GM19351 (cell line): Measurements from ENCODE around the gene LDB3.

ENCODE experiments used
- ATAC-seq: cut with Tn5 transposase; IDR thresholded peaks from one replicate; pipeline ENCODE4 v1.9.1; 2021; ENCODE audit warnings: mild to moderate bottlenecking, moderate library complexity; ENCODE audit not compliant: unreplicated experiment

Gene LDB3

DNA sequence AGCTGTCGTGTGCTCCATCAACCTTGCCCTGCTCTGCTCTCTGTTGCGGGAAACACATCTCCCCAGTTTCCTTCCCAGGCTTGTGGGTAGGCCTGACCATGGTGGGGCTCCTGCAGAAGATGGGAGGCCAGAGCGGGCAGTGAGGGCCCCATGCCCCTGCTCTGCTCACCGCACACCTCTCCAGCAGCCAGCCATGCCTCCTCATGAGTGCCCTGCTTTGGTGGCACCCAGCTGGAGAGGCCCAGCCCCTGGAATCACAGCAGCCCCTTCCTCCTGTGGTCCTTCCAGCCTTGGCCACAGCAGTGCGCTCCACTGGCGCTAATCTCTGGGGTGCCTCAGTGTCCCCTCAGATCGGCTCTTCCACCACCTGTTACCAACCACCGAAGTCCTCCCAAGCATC is 18.2 kb upstream of the LDB3 start:
- ATAC-seq, result no peak

DNA sequence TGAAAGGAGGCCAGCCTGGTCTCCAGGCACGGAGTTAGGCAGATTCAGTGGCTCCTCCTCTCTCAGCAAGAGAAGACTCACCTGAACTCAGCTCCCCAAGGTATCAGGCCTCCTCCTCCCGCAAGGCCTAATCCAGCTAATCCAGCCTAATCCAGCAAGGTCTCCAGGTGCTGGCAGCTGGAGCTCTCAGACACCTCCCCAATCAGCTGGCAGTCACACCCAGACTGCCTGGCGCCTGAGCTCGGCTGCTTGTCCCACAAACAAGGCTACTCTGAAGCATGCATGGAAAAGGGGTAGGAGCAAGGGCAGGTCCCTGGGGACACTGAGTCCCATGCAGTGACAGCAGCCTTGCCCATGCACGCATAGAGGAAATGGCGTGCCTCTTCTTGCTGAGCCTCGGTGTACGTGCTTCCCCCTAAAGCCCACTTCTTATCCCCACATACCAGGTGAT is 17.3 kb upstream of the LDB3 start:
- no peak for ATAC-seq

DNA sequence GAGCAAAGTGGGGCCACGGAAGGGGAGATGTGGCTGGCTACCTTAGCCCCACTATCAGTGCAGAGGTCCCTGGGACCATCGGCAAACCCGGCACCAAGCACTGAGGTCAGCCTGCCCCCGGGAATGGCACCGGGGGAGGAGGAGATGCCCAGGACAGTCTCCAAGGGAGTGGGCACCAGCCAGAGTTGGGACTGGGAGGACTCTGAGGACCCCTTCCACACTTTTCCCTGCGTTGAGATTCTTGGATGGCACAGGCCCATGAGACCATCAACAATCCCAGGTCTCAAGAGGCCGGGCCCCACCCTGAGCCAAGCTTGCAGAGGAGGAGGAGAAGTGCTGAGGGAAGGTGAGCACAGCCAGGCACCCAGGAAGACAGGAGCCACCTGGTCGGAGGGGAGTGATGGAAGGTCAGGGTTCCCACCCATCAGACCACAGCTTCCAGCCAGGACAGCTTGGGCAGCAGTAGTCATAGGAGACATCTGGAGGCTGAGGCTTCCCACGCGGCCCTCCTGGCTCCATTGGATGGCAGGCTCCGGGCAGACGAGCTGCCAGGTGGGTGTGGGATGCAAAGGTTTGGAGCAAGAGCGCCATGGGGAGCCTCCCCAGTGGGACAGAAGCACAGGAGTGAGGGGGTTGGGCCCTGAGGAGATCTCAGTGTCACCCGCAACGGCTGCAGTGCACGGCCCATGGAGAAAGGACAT is 16.5 kb upstream of the LDB3 start:
- no peak for ATAC-seq

DNA sequence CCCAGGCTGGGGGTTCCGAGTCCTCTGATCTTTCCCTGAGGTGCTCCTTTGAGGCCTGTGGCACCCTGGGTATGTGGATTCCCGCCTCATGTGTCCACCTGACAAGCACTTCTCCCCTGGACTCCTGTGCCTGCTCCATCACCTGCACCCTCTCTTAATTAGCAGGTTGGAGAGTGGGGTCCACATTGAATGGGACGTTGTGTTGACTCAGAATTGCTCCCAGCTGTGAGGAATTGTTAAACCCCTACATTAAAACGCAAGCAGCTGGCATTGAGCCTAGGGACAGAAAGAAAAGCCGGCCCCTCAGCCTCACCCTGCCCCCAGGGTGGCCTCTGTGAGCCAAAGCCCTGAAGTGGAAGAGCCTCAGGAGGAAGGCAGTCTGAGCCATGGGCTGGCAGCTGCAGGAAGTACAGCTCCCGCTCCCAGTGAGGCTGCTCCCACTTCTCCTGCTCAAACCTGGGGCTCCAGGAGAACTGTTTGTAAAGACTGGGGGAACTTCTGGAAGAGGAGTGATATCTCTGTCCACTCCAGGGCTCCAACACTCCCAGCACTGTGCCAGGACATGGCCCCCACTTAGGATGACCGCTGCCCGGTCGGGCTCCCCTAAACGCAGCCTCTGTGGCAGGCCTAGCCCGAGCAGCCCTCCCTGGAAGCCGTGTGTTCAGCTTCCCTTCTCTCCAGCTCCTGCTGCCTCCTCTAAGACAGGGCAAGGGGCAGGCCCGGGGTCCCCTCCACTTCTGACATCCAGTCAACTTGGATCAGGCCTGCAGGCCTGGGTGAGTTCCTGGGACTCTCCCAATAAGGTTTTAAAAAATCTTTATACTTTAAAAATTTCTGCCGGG is 15.7 kb upstream of the LDB3 start:
- ATAC-seq, result no peak

DNA sequence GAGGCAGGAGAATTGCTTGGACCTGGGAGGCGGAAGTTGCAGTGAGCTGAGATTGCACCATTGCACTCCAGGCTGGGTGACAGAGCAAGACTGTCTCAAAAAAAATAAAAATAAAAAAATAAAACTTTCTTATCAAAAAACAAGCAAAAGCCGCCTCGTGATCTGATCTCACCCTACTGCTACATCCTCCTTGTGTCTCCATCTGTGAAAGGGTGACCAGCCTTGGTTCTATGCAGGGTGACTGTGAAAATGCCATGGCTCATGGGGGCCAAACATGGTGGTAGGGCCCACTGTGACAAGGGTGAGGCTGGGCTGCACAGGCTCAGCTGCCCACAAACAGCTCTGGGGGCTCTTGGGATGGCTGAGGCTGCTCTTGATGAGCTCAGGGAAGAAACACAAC is 14.9 kb upstream of the LDB3 start:
- ATAC-seq, result no peak

DNA sequence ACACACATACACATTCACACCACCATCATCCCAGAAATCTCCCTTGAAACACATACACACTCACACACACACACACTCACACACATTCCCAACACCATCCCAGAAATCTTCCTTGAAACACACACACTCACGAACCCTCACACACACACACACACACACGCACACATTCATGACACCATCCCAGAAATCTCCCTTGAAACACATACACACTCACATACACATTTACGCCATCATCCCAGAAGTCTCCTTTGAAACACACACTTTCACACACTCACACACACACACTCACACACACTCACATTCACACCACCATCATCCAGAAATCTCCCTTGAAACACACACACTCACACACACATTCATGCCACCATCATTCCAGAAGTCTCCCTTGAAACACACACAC is 14.3 kb upstream of the LDB3 start:
- ATAC-seq, result no peak

DNA sequence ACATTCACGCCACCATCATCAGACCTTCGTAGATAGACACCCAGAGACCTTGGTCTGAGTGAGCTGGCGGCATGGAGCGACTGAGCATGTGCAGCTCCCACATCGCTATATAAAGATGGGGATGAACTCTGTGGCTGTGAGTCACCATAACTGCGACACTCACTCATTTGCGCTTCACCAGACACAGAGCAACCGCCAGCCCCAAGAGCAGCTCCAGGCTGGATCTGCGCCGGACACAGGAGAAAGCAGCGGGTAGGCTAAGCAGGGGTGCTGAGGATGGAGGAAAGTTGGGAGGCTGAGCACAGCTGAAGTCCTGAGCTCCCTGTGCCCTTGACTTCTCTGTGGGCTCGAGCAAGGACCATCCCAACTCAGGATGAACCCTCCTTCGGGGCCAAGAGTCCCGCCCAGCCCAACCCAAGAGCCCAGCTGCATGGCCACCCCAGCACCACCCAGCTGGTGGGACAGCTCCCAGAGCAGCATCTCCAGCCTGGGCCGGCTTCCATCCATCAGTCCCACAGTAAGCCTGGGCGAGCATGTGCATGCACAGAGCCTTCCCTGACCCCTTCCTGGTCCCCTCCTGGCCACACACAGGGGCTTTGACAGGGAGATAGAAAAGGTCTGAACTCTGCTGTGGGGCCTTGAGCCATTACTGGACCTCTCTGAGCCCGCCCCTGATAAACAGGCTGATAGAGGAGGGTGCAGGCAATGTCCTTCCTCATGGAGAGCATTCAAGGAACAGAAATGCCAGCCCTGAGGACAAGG is 13.7 kb upstream of the LDB3 start, which contains the start of gene OPN4:
Gene OPN4 (plus strand): TSS at position 137 of the 762 bp plus-strand sequence. CDS start 237 bp downstream, at position 374.
- no peak for ATAC-seq

DNA sequence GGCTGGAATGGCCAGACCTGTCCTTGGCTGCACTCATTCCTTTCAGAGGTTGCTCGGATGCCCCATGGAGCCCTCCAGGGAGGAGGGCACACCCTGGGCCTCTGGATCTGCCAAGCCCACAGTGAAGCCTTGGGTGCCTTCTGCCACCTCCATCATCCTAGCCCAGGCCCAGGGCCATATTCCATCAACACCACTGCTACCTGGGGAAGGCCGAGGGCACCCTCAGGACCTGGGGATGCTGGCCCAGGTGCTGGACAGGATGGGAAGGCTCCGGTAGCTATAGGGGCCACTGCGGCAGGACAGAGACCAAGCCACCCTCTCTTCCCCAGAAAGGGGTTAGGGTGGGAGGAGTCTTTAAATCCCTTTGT is 13.2 kb upstream of the LDB3 start:
- ATAC-seq, result no peak

DNA sequence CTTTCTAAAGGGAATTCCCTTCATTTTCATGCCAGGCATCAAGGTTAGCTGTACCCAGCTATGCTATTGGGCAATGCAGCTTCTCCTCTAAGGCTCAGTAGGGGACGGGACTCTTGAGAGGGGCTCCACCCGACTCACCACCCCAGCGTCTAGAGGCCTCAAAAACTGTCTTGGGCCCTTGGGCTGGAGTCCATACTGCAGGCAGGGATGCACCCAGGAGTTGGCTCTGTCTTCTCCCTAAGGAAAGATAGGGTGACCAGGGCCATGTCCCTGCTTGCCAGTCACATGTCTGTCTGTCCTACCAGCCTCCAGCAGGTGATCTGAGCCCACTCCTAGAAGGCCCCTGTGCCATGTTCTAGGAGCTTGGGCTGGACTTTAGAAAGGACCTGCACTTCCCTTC is 12.7 kb upstream of the LDB3 start:
- ATAC-seq, result no peak

DNA sequence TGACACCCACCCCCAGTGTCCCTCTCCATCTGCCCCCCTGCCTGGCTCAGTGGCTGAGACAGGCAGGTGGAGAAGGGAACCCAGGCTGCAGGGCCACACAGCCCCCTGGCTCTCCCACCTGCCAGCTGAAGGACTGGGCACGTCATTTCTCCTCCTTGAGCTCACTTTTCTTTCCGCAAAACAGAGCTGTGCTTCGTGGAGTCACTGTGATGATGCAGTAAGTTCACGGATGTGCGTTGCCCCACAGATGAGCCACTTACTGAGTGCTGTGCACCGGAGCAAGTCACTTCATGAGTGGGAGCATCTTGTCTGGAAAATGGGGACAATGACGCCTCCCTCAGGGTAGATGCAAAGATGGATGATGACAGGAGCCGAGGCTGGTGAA is 11.3 kb upstream of the LDB3 start:
- no peak for ATAC-seq

DNA sequence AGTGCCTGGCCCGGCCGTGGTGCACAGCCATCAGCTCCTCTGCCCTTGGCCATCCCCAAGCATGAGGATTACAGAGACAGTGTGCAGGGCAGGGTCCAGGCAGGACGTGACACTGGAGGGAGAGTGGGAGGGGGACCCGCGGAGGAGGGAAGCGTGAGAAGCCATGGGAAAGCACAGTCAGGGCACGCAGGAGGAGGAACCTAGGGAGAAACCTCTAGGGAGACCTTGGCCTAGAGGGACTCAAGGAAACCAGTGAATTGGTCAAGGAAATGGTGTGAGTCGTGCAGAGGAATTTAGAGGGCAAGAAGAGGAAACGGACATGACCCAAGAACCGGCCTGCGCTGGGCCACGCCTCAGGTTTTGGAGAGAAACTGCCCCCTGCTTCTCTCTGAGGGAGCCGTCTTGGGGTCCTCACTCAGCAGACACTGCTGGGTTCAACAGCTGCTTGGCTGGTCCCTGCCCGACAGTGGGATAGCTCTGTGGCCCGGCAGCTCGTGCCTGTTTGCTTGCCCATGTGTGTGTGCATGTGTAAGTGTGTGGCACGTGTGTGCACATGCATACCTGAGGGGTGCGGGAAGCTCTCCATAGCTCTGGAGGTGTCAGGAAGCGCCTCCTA is 10.8 kb upstream of the LDB3 start:
- ATAC-seq, result no peak

DNA sequence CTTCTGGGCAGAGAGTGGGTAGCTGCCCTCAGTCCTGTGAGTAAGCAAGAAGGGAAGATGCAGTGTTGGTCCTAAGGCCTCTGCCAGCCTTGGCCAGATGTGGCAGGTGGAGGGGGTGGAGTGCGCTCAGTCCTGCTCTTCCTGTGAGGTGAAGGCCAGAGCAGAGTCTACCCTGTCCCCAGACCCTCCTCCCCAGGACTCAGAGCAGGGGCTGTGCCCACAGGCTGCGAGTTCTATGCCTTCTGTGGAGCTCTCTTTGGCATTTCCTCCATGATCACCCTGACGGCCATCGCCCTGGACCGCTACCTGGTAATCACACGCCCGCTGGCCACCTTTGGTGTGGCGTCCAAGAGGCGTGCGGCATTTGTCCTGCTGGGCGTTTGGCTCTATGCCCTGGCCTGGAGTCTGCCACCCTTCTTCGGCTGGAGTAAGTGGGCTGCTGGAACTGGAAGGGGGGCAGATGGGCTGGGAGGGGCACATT is 10.0 kb upstream of the LDB3 start:
- no peak for ATAC-seq

DNA sequence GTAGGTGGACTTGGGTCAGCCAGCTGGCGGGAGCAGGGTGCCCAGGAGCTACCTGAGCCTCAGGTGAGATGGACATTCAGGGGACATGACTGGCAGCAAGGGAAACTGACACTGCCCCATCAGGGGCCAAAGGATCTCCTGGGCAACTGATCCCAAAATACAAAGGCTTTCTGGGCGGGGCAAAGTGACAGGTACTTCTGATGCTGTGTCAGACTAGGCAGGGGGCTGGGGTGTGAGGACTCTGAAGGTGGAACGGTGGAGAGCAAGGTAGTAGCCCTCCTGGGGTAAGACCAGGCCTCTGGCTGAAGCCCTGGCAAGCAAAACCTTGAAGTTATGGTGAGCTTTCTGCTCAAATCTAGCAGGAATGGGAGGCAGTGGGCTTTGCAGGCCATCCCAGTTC is 9.6 kb upstream of the LDB3 start:
- ATAC-seq, result no peak

DNA sequence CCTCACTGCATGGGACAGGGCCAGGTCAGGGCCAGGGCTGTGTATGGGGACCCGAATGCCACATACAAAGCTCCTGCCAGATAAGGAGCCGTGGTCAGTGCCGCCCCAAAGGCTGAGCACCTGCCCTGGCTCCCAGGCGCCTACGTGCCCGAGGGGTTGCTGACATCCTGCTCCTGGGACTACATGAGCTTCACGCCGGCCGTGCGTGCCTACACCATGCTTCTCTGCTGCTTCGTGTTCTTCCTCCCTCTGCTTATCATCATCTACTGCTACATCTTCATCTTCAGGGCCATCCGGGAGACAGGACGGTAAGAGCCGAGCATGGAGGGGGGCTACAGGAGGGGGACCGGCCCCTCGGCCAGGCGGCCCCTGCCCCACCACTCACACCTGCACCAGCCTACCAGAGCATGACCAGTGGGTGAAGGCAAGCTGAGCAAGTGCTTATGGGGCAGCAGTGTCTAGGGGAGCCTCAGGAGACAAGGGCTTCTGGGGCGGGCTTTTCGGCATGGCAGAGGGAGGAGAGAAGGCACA is 9.1 kb upstream of the LDB3 start:
- no peak for ATAC-seq

DNA sequence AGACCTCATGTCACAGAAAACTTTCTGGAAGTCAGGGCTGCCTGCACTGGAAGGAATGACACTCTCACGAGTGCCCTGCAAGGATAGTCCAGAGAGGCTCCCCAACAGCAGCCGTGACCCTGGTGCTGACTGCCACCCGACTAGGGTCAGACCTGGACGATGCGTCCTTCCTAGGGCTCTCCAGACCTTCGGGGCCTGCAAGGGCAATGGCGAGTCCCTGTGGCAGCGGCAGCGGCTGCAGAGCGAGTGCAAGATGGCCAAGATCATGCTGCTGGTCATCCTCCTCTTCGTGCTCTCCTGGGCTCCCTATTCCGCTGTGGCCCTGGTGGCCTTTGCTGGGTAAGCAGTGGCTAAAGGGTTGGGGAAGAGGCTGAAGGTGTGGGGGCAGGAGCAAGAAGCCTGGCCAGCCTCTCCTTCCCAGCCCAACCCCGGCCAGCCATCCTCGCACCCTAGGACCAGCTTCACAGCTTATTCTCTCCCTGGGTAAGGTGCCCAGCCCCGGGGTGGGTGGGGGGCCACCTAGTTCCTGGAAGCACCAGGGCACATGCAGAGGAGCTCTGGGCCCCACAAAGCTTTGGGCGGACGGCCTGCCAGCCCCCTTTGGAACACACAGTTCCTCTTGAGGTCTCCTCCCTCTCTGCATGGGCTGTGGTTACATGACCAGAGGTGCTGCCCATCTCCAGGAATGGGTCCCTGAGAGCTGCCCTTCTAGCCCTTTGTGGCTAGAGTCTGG is 8.4 kb upstream of the LDB3 start:
- no peak for ATAC-seq

DNA sequence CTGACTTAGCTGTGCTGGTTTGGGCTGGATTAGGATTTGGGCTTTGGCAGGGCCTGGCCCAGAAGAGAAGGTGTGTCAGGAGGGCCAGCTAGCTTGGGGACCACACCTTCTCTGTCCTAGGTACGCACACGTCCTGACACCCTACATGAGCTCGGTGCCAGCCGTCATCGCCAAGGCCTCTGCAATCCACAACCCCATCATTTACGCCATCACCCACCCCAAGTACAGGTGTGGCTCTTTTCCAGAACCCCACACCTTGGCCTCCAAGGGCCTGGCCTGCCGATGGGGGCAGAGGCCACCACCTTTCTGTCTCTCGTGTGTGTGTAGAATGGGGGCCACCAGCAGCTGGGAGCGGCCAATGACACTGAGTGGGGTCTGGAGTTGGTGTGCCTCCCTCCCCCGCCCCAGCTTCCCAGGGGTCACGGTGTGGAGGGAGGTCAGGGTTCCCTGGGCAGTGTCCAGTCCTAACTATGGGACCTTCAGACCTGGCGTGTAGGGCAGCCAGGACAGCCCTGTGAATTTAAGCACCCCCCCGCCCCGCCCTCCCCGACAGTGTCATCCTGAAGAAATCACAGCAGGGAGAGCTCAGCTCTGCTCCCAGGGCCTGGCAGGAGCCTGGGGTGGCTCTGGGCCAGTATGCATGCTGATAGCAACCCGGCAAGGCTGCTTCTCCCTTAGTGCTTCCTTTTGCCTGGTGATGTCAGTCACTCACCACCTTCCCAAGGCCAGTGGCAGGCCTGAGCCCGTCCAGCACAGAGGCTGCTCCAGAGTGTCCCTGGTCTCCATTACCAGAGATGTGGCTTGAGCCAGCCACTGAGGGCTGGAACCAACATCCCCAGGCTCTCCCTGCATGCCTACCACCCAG is 6.9 kb upstream of the LDB3 start:
- ATAC-seq, result no peak

DNA sequence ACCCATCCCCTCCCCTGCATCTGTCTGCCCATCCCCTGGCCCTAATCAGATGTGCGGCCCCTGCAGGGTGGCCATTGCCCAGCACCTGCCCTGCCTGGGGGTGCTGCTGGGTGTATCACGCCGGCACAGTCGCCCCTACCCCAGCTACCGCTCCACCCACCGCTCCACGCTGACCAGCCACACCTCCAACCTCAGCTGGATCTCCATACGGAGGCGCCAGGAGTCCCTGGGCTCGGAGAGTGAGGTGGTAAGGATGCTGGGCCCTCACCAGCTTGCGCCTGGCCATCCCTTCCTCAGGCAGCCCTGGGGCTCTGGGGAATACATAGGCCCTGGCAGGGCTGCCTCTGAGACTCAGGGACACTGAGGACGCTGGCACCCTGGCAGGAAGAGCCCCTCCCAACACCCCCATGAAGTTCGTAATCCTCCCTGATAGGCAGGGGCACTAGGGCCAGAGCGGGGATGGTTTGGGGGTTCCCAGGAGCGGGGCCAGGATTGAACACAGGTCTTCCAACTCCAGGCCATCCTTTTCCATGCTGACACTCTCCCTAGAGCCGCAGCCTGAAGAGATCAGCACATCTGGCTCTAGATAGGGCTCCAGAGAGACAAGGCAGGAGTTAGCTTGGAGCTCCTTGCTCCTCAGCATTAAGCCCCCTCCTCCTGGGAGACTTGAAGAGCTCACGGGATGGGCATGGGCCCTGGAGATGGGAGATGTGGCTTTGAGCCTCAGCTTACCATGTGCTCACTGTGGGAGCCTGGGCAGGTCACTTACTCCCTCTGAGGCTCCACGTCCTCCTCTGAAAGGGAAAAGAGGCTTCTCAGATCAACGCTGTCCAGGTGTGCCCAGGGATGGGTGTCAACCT is 5.9 kb upstream of the LDB3 start:
- ATAC-seq, result no peak

DNA sequence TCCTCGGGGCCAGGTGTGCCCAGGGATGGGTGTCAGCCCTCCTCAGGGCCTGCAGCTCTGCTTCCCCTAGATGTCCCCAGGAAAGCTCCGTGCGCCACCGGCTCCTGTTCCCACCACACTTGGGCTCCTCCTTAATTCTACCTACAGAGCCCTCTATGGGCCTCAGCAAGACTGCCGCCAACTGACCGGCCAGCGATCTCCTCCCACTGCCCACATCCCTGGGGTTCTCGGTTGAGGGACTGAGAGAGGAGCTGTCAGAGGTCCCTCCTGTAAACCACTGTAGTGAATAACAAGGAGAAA is 5.3 kb upstream of the LDB3 start:
- no peak for ATAC-seq
